B cell (primary cell): ENCODE results near the gene SNRPD2.
"Not testable (repeated sequence)": the region's sequence is repeated elsewhere in the genome, so short reads cannot be mapped to it uniquely, and the experiment has no call there.

Experiments
- CTCF ChIP-seq: fragments of 200-600 bp; IDR thresholded peaks from one replicate; pipeline ENCODE4 v1.8.0; 2022; ENCODE audit warnings: antibody characterized with exemption, mild to moderate bottlenecking
- EZH2 ChIP-seq: IDR thresholded peaks from 2 replicates; pipeline ENCODE4 v1.6.1; 2012; ENCODE audit warnings: borderline replicate concordance, low read depth, mild to moderate bottlenecking, moderate library complexity, low read length; ENCODE audit not compliant: insufficient read depth, poor library complexity, severe bottlenecking

GRCh38 chr19:45685045-45685444, 6.7 kb downstream of the SNRPD2 start:
- TF ChIP-seq CTCF, EZH2: not testable (repeated sequence)
